NCI-H1092 (cell line): ENCODE data around the gene S100A16.
"Not testable (repeated sequence)": the region's sequence is repeated elsewhere in the genome, so short reads cannot be mapped to it uniquely, and the experiment has no call there.

ENCODE experiments used
- DNase-seq: peaks from one replicate; lab custom pipeline; 2025; lab: John Stamatoyannopoulos, UW

The S100A16 gene

DNA sequence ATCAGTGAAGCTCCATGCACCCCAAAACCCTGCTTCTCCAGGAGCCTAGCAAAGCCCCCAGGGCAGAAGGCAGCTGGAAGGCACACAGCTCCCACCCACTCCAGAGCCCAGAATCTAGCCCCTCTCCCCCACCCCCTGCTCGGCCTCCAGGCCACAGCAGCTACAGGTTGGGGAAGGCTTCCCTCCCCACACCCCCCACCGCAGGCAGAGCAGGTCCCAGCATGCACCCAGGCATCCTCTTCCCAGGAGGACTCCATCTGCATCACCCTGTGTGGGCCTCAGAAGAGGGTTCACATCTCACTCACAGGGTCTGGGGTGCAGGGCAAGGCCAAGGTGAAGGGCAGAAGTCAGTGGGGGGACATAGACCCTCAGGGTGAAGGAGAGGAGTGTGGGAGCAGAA, 2.5 kb upstream of the S100A16 start:
- no peak for DNase-seq

DNA sequence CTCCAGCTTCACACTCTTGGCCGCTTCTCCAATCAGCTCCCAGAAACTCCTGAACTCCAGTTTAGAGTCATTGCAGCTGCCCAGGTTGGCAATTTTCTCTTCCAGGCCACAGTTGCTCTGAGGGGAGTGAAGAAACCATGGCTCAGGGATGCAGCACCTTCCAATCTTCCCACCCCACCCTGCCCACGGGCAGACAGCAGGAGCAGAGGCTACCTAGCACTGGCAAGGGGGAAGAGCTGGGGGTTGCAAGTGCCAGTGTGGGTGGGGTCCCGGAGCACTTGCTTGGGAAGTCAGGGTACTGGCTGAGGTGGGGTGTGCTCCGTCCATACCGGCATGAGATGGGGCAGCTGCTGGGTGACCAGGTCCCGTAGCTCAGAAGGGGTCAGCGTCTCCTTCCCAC, 2.0 kb upstream of the S100A16 start:
- no peak for DNase-seq

DNA sequence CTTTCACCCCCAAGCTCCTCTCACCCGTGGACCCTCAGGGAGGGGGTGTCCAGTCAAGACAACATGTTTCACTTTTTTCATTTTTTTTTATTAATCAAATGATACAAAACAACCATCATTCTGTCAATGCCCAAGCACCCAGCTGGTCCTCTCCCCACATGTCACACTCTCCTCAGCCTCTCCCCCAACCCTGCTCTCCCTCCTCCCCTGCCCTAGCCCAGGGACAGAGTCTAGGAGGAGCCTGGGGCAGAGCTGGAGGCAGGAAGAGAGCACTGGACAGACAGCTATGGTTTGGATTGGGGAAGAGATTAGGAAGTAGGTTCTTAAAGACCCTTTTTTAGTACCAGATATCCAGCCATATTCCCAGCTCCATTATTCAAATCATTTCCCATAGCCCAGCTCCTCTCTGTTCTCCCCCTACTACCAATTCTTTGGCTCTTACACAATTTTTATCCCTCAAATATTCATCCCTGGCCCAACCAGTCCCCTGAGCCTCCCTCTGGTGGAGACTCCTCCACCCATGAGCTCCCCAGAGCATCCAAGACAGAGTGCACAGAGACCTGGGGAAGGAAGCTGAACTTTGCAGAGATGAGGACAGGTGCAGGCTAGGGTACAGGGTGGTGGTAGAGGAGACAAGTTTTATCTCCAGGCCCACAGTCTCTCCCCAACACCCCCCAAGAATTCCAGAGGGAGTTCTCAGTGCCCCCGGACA, 1.4 kb upstream of the S100A16 start:
- no peak for DNase-seq

DNA sequence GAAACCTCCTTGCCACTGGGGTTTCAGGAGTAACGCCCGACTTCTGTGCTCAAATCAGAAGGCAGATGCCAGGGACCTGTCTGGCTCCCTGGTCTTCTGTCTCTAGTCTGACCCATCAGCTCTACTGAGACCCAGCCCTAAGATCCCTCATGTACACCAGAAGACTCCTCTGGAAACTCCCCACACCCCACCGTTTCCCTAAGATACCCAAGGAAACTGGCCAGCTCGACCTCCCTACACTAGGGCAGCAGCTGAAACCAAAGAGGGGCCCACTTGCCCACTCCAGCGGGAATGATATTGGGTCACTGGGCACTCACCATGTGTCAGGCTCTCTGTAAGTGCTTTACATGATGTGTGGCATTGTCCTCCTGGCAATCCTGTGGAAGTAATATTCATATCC, 469 bp upstream of the S100A16 start:
- no peak for DNase-seq

DNA sequence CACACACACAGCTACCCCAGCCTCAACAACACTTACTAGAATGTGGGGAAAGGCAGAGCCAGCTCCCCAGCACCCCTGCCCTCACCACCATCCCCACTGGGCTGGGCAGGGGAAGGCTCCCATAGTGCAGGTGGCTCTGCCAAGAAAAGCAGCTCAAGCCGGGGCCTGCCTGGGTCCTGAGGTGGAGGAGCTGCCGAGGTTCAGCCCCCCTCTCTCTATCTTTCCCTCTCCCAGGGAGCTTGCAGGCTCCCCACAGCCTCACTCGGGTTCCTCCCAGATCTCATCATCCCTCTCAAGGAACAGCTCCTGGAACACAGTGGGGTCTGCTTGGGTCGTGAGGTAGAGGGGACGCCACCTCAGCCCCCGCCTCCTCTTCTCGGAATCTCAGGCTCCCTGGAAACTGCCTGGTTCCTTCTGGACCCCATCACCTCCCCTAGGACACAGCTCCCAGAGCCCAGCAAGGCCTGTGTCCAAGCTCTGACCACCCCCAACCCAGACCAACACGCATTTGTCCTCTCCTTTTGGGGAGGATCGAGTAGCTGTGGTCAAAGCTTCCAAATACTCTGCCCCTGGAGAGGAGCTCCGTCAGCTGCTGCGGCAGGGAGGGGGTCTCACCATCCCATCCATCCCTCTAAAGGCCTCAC, 704 bp downstream of the S100A16 start:
- no peak for DNase-seq

DNA sequence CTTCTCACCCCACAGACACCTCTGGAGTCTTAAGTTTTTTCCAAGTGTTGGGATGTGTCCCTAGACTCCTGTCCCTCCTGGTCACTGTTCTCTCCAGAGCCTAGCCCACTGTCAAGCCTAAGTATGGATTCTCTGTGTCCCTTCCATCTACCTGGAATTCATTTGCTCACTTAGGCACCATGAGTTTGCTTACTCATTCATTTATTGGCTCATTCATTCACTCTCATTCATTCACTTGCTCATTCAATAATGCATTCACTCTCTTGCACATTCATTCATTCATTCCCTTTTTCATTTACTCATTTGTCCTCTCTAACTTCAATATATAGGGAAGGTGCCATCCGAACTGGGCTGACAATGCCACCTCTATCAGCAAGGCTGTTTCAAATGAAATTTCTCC, 1.6 kb downstream of the S100A16 start:
- DNase-seq: no peak

DNA sequence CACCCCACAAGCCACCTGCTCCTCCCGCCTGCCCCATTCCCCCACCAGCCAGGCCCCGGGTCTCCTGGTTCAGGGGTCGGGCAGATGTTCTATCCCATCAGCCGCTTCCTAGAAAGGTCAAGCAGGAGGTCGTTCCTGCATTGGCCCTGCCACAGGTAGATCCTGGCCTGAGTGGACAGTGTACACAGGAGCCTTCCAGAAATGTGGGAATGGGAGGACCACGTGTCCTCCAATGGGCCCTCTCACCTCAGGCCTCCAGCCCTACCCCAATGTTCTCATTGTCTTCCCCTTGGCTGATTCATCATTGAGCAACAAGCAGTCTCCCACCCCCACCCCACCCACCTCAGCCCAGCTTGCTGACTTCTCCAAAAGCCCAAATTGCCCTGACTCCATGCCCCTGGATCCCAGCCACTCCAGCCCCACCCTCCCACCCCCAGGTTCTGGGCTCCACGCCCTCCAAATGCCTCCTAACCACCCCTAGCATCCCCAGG, 2.1 kb downstream of the S100A16 start:
- DNase-seq: no peak

DNA sequence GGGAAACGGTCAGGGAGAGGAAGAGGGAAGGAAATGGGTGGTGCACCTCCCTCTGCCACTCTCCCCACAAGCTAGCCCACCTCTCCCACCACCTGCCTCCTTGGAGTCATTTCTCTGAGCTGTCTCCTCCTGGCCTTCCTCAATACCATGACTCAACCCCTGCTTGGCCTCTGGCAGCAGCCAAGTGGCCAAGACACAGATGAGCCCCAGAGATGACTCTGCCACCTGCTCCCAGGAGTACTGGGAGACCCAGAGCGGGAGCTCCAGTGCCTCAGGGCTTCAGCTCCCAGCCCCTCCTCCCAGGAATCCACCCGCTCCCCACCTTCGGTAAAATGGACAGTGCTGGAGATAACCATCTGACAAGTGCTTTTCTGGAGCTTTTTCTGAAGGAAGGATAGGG, 2.6 kb downstream of the S100A16 start:
- no peak for DNase-seq

DNA sequence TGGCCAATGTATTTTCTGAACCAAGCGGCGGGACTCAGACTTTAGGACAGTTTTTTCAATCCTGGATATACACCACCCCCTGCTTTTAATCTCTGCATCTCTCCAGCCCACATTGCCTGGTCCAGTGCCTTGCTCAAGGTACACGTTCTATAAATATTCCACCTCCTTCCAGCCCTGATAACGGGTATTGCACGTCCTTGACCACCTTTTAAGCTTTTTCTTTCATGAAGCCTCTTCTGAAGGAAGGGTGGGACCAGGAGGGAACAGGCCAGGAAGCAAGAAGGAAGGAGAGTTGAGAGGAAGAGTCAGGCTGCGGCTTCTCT, 3.4 kb downstream of the S100A16 start:
- no peak for DNase-seq

DNA sequence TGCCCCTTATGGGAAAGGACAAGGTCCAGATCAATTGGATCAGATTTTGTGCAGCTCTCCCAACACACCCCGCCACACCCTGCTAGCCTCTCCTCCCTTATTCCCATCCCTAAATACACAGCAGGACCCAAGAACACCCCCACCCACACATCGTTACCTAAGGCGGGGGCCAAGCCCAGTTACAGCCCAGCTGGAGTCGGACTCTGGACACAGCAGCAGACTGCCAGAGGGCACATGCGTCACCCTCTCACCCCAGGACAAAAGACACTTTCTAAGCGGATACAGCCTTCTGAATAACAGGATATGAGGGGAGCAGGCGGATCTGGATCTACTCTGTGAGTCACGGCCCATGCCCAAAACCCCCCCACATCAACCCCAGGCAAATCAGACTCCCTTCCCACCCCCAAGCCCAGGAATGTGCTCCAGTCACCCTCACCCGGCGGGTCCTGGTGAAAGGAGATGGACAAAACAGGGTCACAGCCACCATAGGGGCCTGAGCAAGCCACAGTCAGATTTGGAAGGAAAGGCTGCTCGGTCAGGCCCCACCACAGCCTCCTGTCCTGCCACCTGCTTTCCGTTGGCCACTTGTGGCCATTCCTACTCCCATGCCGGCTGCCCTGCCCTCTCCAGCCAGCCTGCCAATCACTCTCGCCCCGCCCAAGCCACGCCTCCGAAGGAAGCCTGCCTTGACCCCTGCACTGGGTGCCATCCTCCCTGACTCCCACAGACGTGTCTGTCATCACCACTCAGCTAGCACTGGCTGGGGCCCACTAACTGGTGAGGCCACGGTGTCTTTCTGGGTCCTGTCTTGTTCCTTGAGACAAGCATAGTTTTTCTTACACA, 4.0 kb downstream of the S100A16 start:
- no peak for DNase-seq

DNA sequence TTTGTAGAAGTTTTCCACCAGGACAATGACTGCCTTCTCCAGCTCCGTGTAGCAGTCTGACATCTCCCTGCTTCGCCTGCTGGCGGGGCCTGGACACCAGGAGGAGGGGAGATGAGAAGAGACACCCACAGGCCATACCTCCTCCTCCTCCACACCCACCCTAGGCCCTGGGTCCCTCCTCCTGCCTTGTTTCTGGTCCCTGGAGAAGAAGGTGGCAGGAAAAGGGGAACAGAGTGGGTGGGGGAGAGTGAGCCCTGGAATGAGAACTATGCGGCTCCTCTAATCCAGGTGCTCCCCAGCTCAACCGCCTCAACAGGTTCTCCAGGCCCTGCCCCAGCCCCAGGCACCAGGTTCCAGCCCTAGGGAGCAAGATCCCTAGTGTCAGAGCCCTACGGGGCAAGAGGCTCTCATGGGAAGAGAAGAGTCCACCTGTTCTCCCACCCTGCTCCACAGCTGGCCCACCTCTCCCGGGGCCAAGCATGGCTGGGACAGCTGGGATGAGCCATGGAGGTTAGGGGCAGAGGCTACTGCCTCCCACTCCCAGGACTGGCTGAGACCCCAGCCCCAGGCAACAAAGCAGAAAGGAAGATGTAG, 4.8 kb downstream of the S100A16 start:
- DNase-seq: no peak

DNA sequence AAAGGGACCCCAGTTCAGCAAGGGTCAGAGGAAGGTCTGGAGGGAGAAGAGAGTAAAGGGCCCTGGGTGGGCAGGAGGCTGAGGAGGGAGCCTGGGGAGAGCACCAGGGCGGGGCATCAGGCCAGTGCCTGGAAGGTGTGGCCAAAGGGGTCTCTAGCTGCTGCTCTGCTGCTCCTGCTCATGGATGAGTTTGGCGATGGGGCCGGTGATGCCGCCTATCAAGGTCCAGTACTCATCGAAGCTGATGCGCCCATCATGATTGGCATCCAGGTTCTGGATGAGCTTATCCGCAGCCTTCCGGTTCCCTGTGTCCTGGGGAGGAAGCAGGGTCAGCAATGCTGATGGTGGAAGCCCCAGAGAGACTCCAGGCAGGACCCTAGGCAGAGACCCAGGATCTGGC, 5.6 kb downstream of the S100A16 start:
- no peak for DNase-seq

DNA sequence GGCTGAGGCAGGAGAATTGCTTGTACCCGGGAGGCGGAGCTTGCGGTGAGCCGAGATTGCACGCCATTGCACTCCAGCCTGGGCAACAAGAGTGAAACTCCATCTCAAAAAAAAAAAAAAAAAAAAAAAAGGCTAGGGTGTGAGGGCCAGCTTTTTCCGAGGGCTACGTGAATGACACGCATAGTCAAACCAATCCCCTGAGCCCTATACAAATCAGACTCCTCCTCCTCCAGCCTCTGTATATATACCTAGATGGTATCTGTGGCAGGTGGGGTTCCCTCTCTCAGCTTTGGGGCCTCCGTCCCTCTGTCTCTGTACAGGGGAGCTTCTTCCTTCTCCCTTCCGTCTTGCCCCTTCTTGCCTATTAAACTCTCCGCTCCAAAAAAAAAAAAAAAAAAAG, 6.7 kb downstream of the S100A16 start:
- no peak for DNase-seq

DNA sequence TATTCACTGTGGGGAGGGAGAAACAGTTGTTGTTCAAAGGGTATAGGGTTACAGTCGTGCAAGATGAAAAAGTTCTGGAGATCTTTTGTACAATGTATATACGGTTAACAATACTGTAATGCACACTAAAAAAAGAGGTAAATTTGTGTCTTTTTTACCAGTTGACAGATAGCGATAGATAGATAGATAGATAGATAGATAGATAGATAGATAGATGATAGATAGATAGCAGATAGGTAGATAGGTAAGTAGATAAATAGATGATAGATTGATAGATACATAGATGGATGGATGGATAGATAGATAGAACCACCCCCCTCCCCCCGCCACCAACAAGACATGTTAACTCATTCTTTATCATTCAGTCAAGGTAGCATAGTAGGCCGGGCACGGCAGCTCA, 10.2 kb downstream of the S100A16 start:
- DNase-seq: no peak

DNA sequence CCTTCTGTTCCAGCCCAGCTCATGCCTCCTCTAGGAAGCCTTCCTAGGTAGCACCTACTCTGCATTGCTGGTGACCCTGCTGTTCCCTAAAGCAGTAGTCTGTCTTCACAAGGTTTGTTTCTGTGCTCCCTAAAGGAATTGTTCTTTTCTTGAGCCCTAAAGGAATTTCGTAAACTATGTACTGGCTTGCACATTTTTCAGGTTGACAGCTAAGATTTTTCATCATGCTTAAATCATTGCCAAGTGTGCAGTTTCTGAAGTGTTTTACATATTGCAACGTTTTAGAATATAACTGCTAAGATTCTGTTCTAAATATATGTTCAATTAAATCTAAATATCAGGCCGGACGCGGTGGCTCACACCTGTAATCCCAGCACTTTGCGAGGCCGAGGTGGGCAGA, 13.1 kb downstream of the S100A16 start:
- no peak for DNase-seq

DNA sequence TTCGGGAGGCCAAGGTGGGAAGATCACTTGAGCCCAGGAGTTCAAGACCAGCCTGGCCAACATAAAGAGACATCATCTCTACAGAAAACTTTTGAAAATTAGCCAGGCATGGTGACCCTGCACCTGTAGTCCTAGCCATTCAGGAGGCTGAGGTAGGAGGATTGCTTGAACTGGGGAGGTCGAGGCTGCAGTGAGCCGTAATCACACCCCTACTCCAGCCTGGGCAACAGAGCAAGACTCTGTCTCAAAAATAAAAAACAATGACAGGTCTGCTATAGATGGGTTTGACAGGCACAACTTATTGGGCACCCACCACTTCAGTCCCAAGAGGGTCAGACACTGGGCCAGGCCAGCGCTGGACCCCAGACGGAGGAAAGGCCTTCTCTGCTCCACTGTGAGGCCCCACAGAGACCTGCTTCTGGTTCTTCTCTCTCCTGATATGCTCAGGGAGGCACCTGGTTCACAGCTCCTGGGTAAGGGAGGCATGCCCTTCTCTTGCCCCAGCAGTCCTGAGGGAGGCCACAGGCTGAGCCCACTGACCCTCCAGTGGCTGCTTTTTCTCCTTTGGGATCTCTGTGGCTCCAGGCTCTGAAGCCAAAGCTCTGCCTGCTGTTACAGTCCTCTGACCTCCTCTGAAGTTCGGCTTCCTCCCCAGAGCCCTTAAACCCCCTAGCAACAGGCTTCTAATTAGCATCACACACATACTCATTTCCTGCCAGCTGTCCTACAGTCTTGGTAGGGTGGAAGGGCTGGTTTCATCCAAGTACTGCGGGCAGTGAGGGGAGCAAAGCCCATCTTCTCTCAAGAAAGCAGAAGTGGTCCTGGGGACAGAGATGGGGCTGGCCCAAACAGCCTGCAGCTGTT, 14.4 kb downstream of the S100A16 start:
- peak; percentile 47 for DNase-seq

DNA sequence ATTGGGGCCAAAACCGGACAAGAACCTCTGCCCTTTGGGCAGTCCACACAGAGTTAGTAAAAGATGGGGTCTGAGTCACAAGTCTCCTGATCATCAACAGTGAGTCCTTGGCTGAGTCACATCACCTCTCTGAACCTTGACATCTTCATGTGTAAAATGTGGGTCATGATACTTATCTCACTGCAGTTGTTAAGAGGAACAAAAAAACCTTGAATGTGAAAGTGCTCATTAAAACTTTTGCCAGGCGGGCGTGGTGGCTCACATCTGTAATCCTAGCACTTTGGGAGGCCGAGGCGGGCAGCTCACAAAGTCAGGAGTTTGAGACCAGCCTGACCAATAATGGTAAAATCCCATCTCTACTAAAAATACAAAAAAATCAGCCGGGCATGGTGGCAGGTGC, 15.7 kb downstream of the S100A16 start:
- no peak for DNase-seq

DNA sequence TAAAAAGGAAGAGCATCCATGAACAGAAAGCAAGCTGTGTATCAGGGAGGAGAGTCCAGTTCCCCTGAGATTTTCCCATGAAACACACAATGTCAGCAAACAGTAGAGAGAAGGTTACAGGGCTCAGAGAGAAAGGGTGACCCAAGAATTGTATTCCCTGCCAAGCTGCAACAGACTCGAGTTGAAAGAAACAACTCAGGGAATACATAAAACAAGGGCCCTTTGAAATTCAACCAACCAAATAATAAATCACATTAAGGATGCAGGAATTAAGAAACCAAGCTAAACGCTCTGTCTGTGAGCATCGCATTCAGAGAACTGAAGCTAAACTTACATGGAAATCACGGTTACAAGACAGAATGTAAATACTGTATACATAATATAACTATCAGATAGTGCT, 20.2 kb downstream of the S100A16 start:
- no peak for DNase-seq

DNA sequence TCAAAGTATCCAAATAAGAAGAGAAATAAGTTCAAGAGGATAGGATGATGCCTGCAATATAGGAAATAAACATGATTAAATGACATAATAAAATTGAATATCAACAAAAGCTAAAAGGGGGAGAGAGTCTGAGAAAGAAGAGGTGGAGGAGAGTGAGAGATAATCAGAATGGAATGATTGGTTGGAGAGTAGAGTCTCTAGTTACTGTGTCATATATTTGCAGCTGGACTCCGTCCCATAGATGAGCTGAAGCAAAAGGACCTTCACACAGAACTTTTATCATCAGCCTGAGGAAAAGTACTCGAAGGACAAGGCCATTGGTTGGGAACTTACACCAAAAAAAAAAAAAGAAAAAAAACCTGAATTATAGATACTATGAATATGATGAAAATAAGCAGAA, 24.5 kb downstream of the S100A16 start:
- DNase-seq: no peak

DNA sequence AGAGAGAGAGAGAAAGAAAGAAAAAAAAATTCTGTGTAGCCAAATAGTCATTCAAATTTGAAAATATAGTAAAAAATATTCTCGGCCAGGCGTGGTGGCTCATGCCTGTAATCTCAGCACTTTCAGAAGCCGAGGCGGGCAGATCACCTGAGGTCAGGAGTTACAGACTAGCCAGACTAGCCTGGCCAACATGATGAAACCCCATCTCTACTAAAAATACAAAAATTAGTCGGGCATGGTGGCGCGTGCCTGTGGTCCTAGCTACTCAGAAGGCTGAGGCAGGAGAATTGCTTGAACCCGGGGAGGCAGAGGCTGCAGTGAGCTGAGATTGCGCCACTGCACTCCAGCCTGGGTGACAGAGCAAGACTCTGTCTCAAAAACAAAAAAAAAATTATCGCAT, 24.9 kb downstream of the S100A16 start:
- DNase-seq: not testable (repeated sequence)

DNA sequence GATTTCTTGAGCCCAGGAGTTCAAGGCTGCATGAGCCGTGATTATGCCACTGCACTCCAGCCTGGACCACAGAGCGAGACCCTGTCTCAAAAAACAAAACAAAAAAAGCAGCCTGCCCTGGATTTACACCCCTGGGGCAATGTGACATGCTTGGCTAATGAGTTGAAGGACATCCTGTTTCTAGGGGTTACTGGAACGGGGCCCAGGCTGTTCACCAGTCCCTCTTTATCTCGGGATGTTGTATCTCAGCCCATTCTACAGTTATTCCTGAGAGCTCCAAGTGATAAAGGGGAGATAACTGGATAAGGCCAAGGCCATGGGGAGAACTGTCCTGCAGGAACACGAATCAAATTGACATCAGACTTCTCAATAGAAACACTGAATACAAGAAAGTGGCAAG, 25.6 kb downstream of the S100A16 start:
- no peak for DNase-seq

DNA sequence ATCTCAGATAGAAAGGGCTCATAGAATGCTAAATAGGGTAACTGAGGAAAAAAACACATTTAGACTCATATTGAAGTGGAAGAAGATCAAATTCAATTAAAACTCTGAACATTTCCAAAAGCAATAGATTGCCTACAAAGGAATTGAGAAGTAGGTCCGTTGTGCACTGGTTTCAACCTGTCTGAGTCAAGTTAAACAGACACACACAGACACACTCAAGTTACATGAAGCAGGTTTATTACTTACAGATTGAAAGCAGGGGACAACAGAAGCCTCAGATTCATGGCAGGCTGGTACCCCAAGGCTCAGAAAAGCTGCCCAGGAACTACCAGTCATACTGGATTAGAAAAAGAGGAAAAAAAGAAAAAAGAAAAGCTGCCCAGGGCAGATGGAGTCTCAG, 26.6 kb downstream of the S100A16 start:
- no peak for DNase-seq
